GM12891 (cell line): ENCODE measurements around the gene HADH.
"Not testable (repeated sequence)": the region's sequence is repeated elsewhere in the genome, so short reads cannot be mapped to it uniquely, and the experiment has no call there.

ENCODE experiments used
- DNase-seq: peaks from one replicate; pipeline ENCODE4 v3.0.0; 2011; ENCODE audit warnings: low spot score; ENCODE audit not compliant: insufficient read length
- FAIRE-seq: peaks from 2 replicates; lab custom pipeline; 2011; peaks lifted over from hg19 to GRCh38; lab: Jason Lieb, UNC
- PAX5 ChIP-seq: IDR thresholded peaks from 2 replicates; pipeline ENCODE4 v1.6.1; 2011; ENCODE audit warnings: low read length, moderate library complexity, mild to moderate bottlenecking; ENCODE audit not compliant: insufficient read depth, severe bottlenecking
- POLR2A ChIP-seq: IDR thresholded peaks from 2 replicates; pipeline ENCODE4 v1.6.1; 2011; ENCODE audit warnings: low read depth, low read length, control low read depth
- POLR2AphosphoS5 ChIP-seq: IDR thresholded peaks from 2 replicates; pipeline ENCODE4 v1.6.1; 2011; ENCODE audit warnings: low read depth, low read length, control low read depth
- POU2F2 ChIP-seq: IDR thresholded peaks from 2 replicates; pipeline ENCODE4 v1.6.1; 2011; ENCODE audit warnings: low read depth, mild to moderate bottlenecking, control low read depth, low read length, moderate library complexity
- SPI1 ChIP-seq: IDR thresholded peaks from 2 replicates; pipeline ENCODE4 v1.6.1; 2011; ENCODE audit warnings: low read depth, low read length, control low read depth
- TAF1 ChIP-seq: IDR thresholded peaks from 2 replicates; pipeline ENCODE4 v1.6.1; 2011; ENCODE audit warnings: low read depth, low read length, control low read depth

The HADH gene

DNA sequence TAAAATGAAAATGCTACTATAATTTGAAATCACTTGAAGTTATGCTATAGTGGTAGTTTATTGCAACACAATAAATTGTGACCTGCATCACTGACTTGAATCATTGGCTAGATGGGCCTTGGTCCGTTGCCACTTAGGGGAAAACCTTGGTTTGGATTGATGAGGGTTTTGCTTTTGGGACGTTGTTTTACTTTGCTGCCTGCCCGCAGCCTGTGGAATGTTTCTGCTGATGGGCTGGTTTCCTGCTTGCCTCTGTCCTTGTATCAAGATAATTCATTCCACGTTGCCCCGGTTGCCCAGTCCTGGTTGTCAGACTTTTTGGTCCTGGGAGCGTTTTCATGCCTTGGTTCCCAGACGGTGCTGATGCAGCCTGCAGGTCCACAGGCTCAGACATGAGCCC is 18.3 kb downstream of the HADH start:
- no peak for FAIRE-seq
- DNase-seq = no peak
- TF ChIP-seq POLR2AphosphoS5 (no peak), POU2F2 (no peak), SPI1 (no peak), POLR2A (no peak), PAX5 (no peak), TAF1 (no peak)

DNA sequence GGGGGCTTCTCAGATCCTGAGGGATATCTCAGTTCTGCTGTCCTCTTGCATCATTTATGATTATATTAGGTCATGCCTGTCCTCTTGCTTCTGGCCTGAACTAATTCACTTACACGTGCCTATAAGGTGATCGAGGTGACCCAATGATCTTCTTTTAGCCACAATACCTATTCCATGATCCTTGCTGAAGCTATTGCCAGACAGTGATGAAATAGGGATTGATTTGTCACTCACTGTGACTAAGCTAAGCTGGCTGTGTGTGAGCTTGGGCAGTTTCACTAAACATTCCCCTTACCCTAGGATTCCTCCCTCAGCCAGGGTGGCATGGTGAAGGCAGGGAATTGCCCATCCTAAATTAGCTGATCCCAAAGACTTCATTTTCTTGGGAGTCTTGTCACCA is 19.0 kb downstream of the HADH start:
- DNase-seq (no peak), FAIRE-seq (no peak)
- TF ChIP-seq SPI1 = no peak
- no peak for TF ChIP-seq POLR2AphosphoS5
- no peak for TF ChIP-seq TAF1
- TF ChIP-seq POLR2A = no peak
- TF ChIP-seq PAX5 = no peak

DNA sequence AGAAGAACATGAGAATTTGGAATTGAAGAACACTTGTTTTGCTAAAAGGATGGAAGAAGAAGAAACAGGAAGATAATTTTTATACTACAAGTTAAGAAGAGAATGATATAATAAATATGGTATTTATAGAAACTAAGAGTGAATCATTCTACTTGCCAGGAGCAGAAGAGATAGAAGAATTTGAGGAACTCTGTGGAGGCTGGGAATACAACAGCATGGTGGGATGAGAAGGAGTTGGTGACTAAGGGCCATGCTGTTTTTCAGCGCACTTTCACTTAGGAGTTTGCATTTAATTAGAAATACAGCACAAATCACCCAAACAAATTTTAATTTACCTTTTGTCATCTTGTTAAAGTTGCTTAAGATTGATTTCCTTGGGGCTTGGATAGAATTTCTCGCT is 20.5 kb downstream of the HADH start:
- TF ChIP-seq TAF1 = no peak
- FAIRE-seq (no peak), DNase-seq (no peak)

DNA sequence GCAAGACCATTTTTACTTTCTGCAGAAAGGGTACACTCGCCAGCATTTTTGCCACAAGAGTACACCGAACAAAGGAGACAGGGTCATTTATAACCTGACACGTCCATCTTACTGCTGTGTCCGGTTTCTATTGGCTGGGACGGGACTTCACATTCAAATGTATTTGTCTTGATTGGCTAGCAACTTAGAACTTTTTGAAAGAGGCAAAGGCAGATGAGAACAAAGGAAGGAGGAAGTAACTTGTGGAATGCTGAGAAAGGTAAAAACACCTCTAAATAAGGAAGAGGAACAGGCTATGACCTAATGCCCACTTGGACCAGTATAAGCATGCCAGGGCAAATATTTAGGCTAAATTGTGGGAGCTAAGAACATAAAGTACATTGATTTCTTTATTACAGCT is 22.7 kb downstream of the HADH start:
- DNase-seq = not testable (repeated sequence)

GRCh38 chr4:108013327-108013726 is 23.6 kb downstream of the HADH start:
- FAIRE-seq = no peak
- DNase-seq = no peak
- TF ChIP-seq PAX5 (no peak), POU2F2 (no peak), SPI1 (no peak), TAF1 (no peak), POLR2A (no peak), POLR2AphosphoS5 (no peak)

More for the DNA sequence above, 22.7 kb downstream of the HADH start:
- not testable (repeated sequence) for FAIRE-seq

DNA sequence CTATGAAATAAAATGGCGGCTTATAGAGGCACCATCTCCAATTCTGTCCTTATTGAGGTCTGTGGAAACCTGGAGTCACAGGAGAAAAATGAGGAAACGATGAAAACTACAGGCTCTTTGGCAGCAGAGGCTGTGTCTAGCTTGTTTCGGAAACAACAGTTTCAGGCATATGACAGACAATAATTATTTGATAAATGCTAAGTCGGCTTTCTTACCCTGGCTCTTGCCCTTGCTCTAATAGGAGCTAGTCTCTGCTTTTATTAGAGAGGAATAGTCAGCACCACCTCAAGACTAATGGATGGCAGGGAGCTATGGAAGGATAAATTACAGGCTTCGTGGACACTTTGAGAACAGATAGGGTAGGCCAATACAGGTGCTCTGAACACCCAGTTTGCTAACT is 24.3 kb downstream of the HADH start:
- TF ChIP-seq TAF1 (no peak), PAX5 (no peak), POU2F2 (no peak), POLR2A (no peak), POLR2AphosphoS5 (no peak), SPI1 (no peak)
- no peak for FAIRE-seq

DNA sequence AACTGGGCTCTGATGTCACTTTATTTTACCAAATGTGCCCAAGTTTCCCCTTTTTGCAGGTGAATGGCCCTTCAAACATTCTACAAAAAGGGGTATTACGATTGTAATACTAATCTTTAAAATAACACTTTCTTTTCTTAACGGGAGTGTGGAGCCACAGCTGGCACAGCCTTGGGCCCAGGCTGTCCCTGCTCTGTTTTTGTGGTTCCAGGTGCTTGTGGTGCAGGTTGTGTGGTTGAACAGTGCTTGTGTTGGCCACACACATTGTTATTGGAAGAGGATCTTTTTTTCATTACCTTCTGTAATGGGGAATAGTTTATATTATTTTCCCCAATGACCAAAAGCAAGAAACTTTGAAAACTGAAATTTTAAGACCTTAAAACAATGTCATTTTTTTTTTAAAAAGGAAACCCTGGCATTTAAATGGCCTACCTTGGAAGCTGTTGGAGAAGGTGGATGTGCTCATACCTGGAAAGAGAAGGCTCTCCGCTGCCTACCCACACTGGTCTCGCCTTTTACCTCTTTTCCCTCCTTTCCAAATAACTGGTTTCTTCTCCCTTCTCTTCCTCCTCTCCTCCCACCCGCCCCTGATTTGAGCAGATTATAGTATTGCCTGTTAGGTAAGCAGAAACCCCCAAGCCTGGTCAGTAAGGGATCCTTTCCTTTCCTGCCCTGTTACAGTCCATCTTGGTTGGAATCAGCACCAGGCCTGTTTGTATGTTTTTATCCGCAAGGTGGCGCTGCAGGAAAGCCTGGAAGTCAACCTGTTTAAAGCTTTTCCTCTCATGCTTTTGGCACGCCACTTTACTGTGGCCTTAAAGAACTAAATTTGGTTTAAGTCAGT is 28.6 kb downstream of the HADH start:
- FAIRE-seq (peak; percentile 89), DNase-seq (peak; percentile 37)
- TF ChIP-seq TAF1 = no peak
- TF ChIP-seq POLR2A = no peak
- no peak for TF ChIP-seq PAX5
- TF ChIP-seq POLR2AphosphoS5 = no peak
- TF ChIP-seq SPI1 = no peak
- TF ChIP-seq POU2F2 = no peak

More for the DNA sequence above, 24.3 kb downstream of the HADH start:
- no peak for DNase-seq

- no peak for TF ChIP-seq PAX5
- no peak for TF ChIP-seq POLR2AphosphoS5
- TF ChIP-seq SPI1 = no peak
- no peak for TF ChIP-seq TAF1
- no peak for TF ChIP-seq POU2F2
- no peak for TF ChIP-seq POLR2A
- DNase-seq (no peak), FAIRE-seq (no peak)
These were observed 29.1 kb downstream of the HADH start for GRCh38 chr4:108018884-108019187.

- DNase-seq (no peak), FAIRE-seq (no peak)
- TF ChIP-seq POU2F2 (no peak), SPI1 (no peak), TAF1 (no peak), POLR2AphosphoS5 (no peak), PAX5 (no peak), POLR2A (no peak)
These were observed 34.6 kb downstream of the HADH start for GRCh38 chr4:108024085-108024877.

DNA sequence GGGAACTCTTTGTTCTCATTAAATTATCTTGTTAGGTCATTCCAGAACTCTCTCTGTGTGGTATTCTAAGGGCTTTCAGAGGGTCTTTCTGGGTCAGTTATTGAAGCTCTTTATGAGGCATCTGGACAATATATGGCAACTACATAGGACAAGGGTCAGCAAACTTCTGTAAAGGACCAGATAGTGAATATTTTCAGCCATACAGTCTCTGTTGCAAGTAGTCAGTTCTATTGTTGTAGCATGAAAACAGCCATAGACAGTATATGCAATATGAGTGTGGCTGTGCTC is 35.1 kb downstream of the HADH start:
- FAIRE-seq (no peak), DNase-seq (no peak)
- TF ChIP-seq POLR2AphosphoS5 (no peak), POLR2A (no peak), PAX5 (no peak), TAF1 (no peak), SPI1 (no peak), POU2F2 (no peak)
